Endothelial cell of umbilical vein (primary cell): ENCODE measurements around the gene TNFRSF1A. TPM values are rescaled to one million over a fixed set of nuclear protein-coding genes. Genes with fewer than 3 reads are reported as not detected.

Experiments
- BruUV-seq: library from RNA; stranded (reverse); fragments of 400-500 nt; replicated peaks from 2 replicates; lab custom pipeline; 2021; lab: Mats Ljungman, UMichigan
- CTCF ChIA-PET: fragments of 300-600, 350-600 bp; sonication (Branson Sonifier 250); formaldehyde crosslinking; loops from one replicate; lab custom pipeline; 2021; ENCODE audit warnings: antibody characterized with exemption, inconsistent platforms; lab: Charles Lee
- POLR2A ChIA-PET: fragments of 300-600, 350-600 bp; sonication (Branson Sonifier 250); formaldehyde crosslinking; loops from one replicate; lab custom pipeline; 2021; ENCODE audit warnings: antibody characterized with exemption, inconsistent platforms; lab: Charles Lee
- DNase-seq: peaks from one replicate; pipeline ENCODE4 v3.0.0-alpha.2; 2011; ENCODE audit warnings: low read depth, low spot score
- FAIRE-seq: peaks from 2 replicates; lab custom pipeline; 2011; peaks lifted over from hg19 to GRCh38; lab: Jason Lieb, UNC
- H2AFZ ChIP-seq: 2 replicates; pipeline ENCODE4 v1.6.0; 2012; ENCODE audit warnings: low read depth, low read length, control low read depth, inconsistent platforms
- H3K27ac ChIP-seq: 2 replicates; pipeline ENCODE4 v1.5.1; 2011; ENCODE audit warnings: low read depth, mild to moderate bottlenecking, control low read depth, low read length, moderate library complexity; ENCODE audit not compliant: insufficient read depth
- H3K27me3 ChIP-seq, 2 experiments: 2 replicates each; pipeline versions ENCODE4 v1.6.0 to v1.6.1; 2011; ENCODE audit warnings: low read length in 2 of 2, mixed read lengths in 1 of 2; ENCODE audit not compliant: control insufficient read depth in 2 of 2, insufficient read depth in 2 of 2
- H3K36me3 ChIP-seq, 2 experiments: 2 replicates in 1 of 2; 3 replicates in 1 of 2; pipeline ENCODE4 v1.5.1; 2011; ENCODE audit warnings: low read length in 2 of 2, mild to moderate bottlenecking in 1 of 2, moderate library complexity in 1 of 2; ENCODE audit not compliant: control insufficient read depth in 2 of 2, insufficient read depth in 2 of 2; ENCODE audit errors: extremely low read depth in 1 of 2
- H3K4me1 ChIP-seq: 3 replicates; pipeline ENCODE4 v1.5.1; 2011; ENCODE audit warnings: mild to moderate bottlenecking, low read length; ENCODE audit not compliant: control insufficient read depth, insufficient read depth; ENCODE audit errors: extremely low read depth
- H3K4me2 ChIP-seq: 2 replicates; pipeline ENCODE4 v1.6.1; 2011; ENCODE audit warnings: low read length, control low read depth, mixed read lengths; ENCODE audit not compliant: insufficient read depth
- H3K4me3 ChIP-seq, 3 experiments: fragments of 200-600 bp in 1 of 3; sonication (generic), shearing (Covaris generic) in 1 of 3; replicated peaks in 1 of 3; 2 replicates each; pipeline ENCODE4 v1.5.1; 2011 to 2016; ENCODE audit warnings: control low read depth in 3 of 3, low read length in 3 of 3, mild to moderate bottlenecking in 2 of 3, inconsistent platforms in 1 of 3, low read depth in 1 of 3, moderate library complexity in 1 of 3; ENCODE audit not compliant: insufficient read depth in 1 of 3
- H3K79me2 ChIP-seq: 2 replicates; pipeline ENCODE4 v1.6.0; 2012; ENCODE audit warnings: low read length, inconsistent platforms; ENCODE audit not compliant: control insufficient read depth, insufficient read depth
- H3K9ac ChIP-seq: replicated peaks from 2 replicates; pipeline ENCODE3; 2011; ENCODE audit warnings: low read length, control low read depth; ENCODE audit not compliant: insufficient read depth; ENCODE audit errors: extremely low read depth
- H3K9me1 ChIP-seq: replicated peaks from 3 replicates; pipeline ENCODE4 v1.6.0; 2011; ENCODE audit warnings: mild to moderate bottlenecking, low read length; ENCODE audit not compliant: control insufficient read depth, insufficient read depth; ENCODE audit errors: extremely low read depth
- H3K9me3 ChIP-seq: replicated peaks from 2 replicates; pipeline ENCODE4 v1.5.1; 2012; ENCODE audit warnings: low read length, inconsistent platforms; ENCODE audit not compliant: control insufficient read depth, insufficient read depth
- H4K20me1 ChIP-seq: replicated peaks from 2 replicates; pipeline ENCODE3; 2011; ENCODE audit warnings: mild to moderate bottlenecking, low read length; ENCODE audit not compliant: control insufficient read depth, insufficient read depth; ENCODE audit errors: extremely low read depth
- EZH2 ChIP-seq: IDR thresholded peaks from 2 replicates; pipeline ENCODE4 v1.6.1; 2012; ENCODE audit warnings: borderline replicate concordance, low read depth, mild to moderate bottlenecking, moderate library complexity, low read length, inconsistent platforms; ENCODE audit not compliant: severe bottlenecking
- FOS ChIP-seq: IDR thresholded peaks from 2 replicates; pipeline ENCODE4 v1.6.1; 2011; ENCODE audit warnings: mild to moderate bottlenecking, low read length, moderate library complexity, borderline replicate concordance; ENCODE audit not compliant: insufficient read depth
- GATA2 ChIP-seq: IDR thresholded peaks from 2 replicates; pipeline ENCODE4 v1.7.0; 2011; ENCODE audit warnings: low read depth, mild to moderate bottlenecking, moderate library complexity, mixed read lengths, low read length; ENCODE audit not compliant: insufficient read length, insufficient read depth
- JUN ChIP-seq: IDR thresholded peaks from 2 replicates; pipeline ENCODE4 v1.6.1; 2011; ENCODE audit warnings: borderline replicate concordance, low read depth; ENCODE audit not compliant: insufficient read length, insufficient read depth
- MYC ChIP-seq: IDR thresholded peaks from one replicate; pipeline ENCODE4 v1.6.1; 2011; ENCODE audit warnings: mild to moderate bottlenecking, low read depth, low read length
- POLR2A ChIP-seq: IDR thresholded peaks from 2 replicates; pipeline ENCODE4 v1.6.1; 2012; ENCODE audit warnings: low read depth, mild to moderate bottlenecking, control low read depth, low read length
- POLR2AphosphoS5 ChIP-seq: IDR thresholded peaks from 2 replicates; pipeline ENCODE4 v1.6.1; 2012; ENCODE audit warnings: low read depth, mild to moderate bottlenecking, control low read depth, low read length, moderate library complexity; ENCODE audit not compliant: insufficient read depth
- dilution Hi-C: fragments of 300-500 bp; cut with MboI; formaldehyde crosslinking; loops from one replicate; pipeline ENCODE4 v1.15.0; 2019; ENCODE audit warnings: low sequenced_read_pairs; ENCODE audit not compliant: extremely low pct_ligation_motif_present
- intact Hi-C: fragments of 100-400 bp; cut with micrococcal nuclease; formaldehyde crosslinking; loops from one replicate; pipeline ENCODE4 v1.10.0; 2022
- polyA plus RNA-seq, 4 experiments: library from polyadenylated mRNA; depleted of rRNA in 3 of 4; stranded (reverse) in 3 of 4; unstranded in 1 of 4; fragments of >200 nt; gene quantifications; 2 replicates each; pipeline versions ENCODE4 v1.2.1 to v1.2.3, GENCODE V29; 2011 to 2012; ENCODE audit warnings: missing spikeins in 1 of 4
- total RNA-seq: library from RNA; stranded (reverse); gene quantifications from 2 replicates; pipeline ENCODE4 v1.2.3, GENCODE V29; 2021
- TF ChIP-seq, protein P1 (sequence below), 2 donors: IDR thresholded peaks; 1 replicate in 1 of 2; 2 replicates in 1 of 2; pipeline ENCODE4 v1.5.1; 2011; ENCODE audit warnings: low read length in 2 of 2, mild to moderate bottlenecking in 2 of 2, moderate library complexity in 2 of 2, control low read depth in 1 of 2, inconsistent platforms in 1 of 2, low read depth in 1 of 2; ENCODE audit not compliant: insufficient read depth in 1 of 2; ENCODE audit errors: extremely low read depth in 1 of 2
- TF ChIP-seq, protein P2 (sequence below): IDR thresholded peaks from 2 replicates; pipeline ENCODE4 v1.6.1; 2011; ENCODE audit not compliant: insufficient read depth, insufficient read length

Gene TNFRSF1A
- total and polyA plus RNA-seq, 2 donors (not counting 3 experiments of a cell fraction or from before 2014, with no cell fraction given): 86.5 to 98.2 TPM

DNA sequence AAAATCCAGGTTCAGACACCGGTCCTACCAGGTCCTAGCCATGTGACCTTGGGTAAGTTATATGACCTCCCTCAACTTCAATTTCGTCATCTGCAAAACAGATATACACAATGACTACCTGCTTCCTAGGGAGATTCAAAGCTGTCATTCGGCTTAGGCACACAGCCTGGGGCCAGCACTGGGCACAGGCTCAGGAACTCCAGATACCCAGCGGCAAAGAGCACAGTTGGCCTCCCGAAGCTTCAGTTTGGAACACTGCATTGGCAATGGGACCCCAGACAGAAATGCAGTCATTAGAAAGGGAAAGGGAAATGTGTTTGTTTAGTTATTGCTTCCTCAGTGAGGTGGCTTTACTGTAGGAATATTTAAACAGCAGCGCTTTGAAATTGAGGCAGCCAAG is 20.0 kb downstream of the TNFRSF1A start:
- Histone ChIP-seq H3K27ac (peak overlapping the region; percentile 80), H3K79me2 (no peaks in the 10 kb centered on the region), H3K36me3 (no peaks in the 10 kb centered on the region), H3K4me2 (no peak overlapping the region), H3K4me3 (no peak overlapping the region), H3K27me3 (no peaks in the 10 kb centered on the region), H3K4me1 (peaks cover 36% of the 10 kb centered on the region), H4K20me1 (no peaks in the 10 kb centered on the region), H2AFZ (no peak overlapping the region), H3K9ac (no peak overlapping the region), H3K9me3 (no peaks in the 10 kb centered on the region), H3K9me1 (no peaks in the 10 kb centered on the region)
- POLR2A ChIA-PET: no interaction called here
- BruUV-seq: no TSS peak
- TF ChIP-seq, protein P1, sequence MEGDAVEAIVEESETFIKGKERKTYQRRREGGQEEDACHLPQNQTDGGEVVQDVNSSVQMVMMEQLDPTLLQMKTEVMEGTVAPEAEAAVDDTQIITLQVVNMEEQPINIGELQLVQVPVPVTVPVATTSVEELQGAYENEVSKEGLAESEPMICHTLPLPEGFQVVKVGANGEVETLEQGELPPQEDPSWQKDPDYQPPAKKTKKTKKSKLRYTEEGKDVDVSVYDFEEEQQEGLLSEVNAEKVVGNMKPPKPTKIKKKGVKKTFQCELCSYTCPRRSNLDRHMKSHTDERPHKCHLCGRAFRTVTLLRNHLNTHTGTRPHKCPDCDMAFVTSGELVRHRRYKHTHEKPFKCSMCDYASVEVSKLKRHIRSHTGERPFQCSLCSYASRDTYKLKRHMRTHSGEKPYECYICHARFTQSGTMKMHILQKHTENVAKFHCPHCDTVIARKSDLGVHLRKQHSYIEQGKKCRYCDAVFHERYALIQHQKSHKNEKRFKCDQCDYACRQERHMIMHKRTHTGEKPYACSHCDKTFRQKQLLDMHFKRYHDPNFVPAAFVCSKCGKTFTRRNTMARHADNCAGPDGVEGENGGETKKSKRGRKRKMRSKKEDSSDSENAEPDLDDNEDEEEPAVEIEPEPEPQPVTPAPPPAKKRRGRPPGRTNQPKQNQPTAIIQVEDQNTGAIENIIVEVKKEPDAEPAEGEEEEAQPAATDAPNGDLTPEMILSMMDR (IDR thresholded peaks at IDR 0.05; ENCODE audit: extremely low read depth in 1 of 2, insufficient read depth in 1 of 2, low read depth in 1 of 2, low read length in 2 of 2): no peak
- TF ChIP-seq EZH2 (no peak), MYC (no peak), POLR2A (no peak), JUN (no peak), POLR2AphosphoS5 (no peak), FOS (no peak), GATA2 (no peak)
- TF ChIP-seq, protein P2, sequence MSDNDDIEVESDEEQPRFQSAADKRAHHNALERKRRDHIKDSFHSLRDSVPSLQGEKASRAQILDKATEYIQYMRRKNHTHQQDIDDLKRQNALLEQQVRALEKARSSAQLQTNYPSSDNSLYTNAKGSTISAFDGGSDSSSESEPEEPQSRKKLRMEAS: no peak
- dilution Hi-C loops: no loop called here
- DNase-seq (peak; percentile 58), FAIRE-seq (peak; percentile 75)
- intact Hi-C loops: loop anchor here (2.0 kb wide), 5 partner anchors 37 to 213 kb away; partner anchors contain the start of genes GAPDH and VAMP1
- CTCF ChIA-PET: interaction anchor here (0.9 to 2.6 kb wide), 7 partner anchors 13 to 334 kb away, joined by 3 to 40 read pairs (median 8); partner anchors contain the start of gene TNFRSF1A
